CD4-positive, alpha-beta T cell treated with Interleukin-15 for 1 hour (primary cell): ENCODE data around the gene GDPGP1.
"Not testable (repeated sequence)": the region's sequence is repeated elsewhere in the genome, so short reads cannot be mapped to it uniquely, and the experiment has no call there.

Experiments
- DNase-seq: peaks from one replicate; pipeline ENCODE4 v3.0.0-alpha.2; 2020

GDPGP1 gene

GRCh38 chr15:90227336-90227735 is 6.7 kb upstream of the GDPGP1 start:
- DNase-seq, result no peak

- no peak for DNase-seq
Measured at GRCh38 chr15:90227816-90228772, 5.9 kb upstream of the GDPGP1 start.

- DNase-seq, result no peak
Measured at GRCh38 chr15:90228960-90229359, 5.0 kb upstream of the GDPGP1 start.

- DNase-seq, result no peak
Measured at GRCh38 chr15:90230071-90230494, 3.9 kb upstream of the GDPGP1 start.

GRCh38 chr15:90230610-90231009 is 3.4 kb upstream of the GDPGP1 start:
- no peak for DNase-seq

GRCh38 chr15:90231028-90232017 is 2.7 kb upstream of the GDPGP1 start:
- DNase-seq, result peak; percentile 90

GRCh38 chr15:90232196-90232595 is 1.8 kb upstream of the GDPGP1 start:
- DNase-seq, result no peak

GRCh38 chr15:90232941-90233386 is 1.0 kb upstream of the GDPGP1 start:
- DNase-seq, result no peak

- DNase-seq, result peak; percentile 98
Measured at GRCh38 chr15:90233387-90234095, 468 bp upstream of the GDPGP1 start, which contains the start of gene CIB1. TSS of gene CIB1 (minus strand) at chr15:90233941. CDS start at chr15:90233885, 56 bp downstream.

GRCh38 chr15:90239371-90239770 is 5.4 kb downstream of the GDPGP1 start:
- DNase-seq, result no peak

GRCh38 chr15:90240856-90241255 is 6.8 kb downstream of the GDPGP1 start:
- DNase-seq, result no peak

- DNase-seq, result no peak
Measured at GRCh38 chr15:90241343-90242192, 7.6 kb downstream of the GDPGP1 start.

GRCh38 chr15:90243943-90244639 is 10.1 kb downstream of the GDPGP1 start:
- DNase-seq, result no peak

- no peak for DNase-seq
Measured at GRCh38 chr15:90248789-90249202, 14.8 kb downstream of the GDPGP1 start.

- peak; percentile 80 for DNase-seq
Measured at GRCh38 chr15:90249203-90249863, 15.3 kb downstream of the GDPGP1 start, which contains the start of gene TTLL13. TSS of gene TTLL13 (plus strand) at chr15:90249556. CDS start at chr15:90250631, 1,075 bp downstream.

GRCh38 chr15:90257776-90258175 is 23.8 kb downstream of the GDPGP1 start:
- DNase-seq, result no peak

- DNase-seq, result no peak
Measured at GRCh38 chr15:90259524-90259923, 25.5 kb downstream of the GDPGP1 start.

GRCh38 chr15:90260731-90261130 is 26.7 kb downstream of the GDPGP1 start:
- not testable (repeated sequence) for DNase-seq

GRCh38 chr15:90261811-90262210 is 27.8 kb downstream of the GDPGP1 start:
- no peak for DNase-seq

GRCh38 chr15:90262426-90262825 is 28.4 kb downstream of the GDPGP1 start:
- no peak for DNase-seq
